ENCODE data around the gene ALKBH4.
"Not testable (repeated sequence)": the region's sequence is repeated elsewhere in the genome, so short reads cannot be mapped to it uniquely, and the experiment has no call there.

The ALKBH4 gene

GRCh38 chr7:102474116-102474515, 9.5 kb upstream of the ALKBH4 start:
- H2AFZ ChIP-seq (ENCODE audit: low read depth, low read length); ATAC-seq (ENCODE audit: insufficient read depth, low read depth); H3K4me2 ChIP-seq (ENCODE audit: insufficient read depth, low read length); H3K4me1 ChIP-seq (ENCODE audit: insufficient read depth, low read length); H4K20me1 ChIP-seq (ENCODE audit: insufficient read depth, low read length); H3K79me2 ChIP-seq (ENCODE audit: insufficient read depth, low read length); H3K27me3 ChIP-seq (ENCODE audit: insufficient read depth, low read length, poor library complexity); H3K4me3 ChIP-seq (ENCODE audit: low read depth in 1 of 2, low read length in 2 of 2); H3K9me3 ChIP-seq (ENCODE audit: insufficient read depth, low read length, severe bottlenecking); H3K27ac ChIP-seq (ENCODE audit: low read length); H3K9ac ChIP-seq (ENCODE audit: low read depth, low read length): not testable (repeated sequence)
- peaks cover 37% of the 10 kb centered on the region for H3K36me3 ChIP-seq (ENCODE audit: insufficient read depth, low read length)
- peak; percentile 2 for DNase-seq

GRCh38 chr7:102473271-102473991, 8.8 kb upstream of the ALKBH4 start:
- Histone ChIP-seq H3K9ac (ENCODE audit: low read depth, low read length) (no peak overlapping the region), H3K79me2 (ENCODE audit: insufficient read depth, low read length) (peaks cover 4% of the 10 kb centered on the region; the same call in 1 of the 2 replicates), H3K27me3 (ENCODE audit: insufficient read depth, low read length, poor library complexity) (no peaks in the 10 kb centered on the region), H4K20me1 (ENCODE audit: insufficient read depth, low read length) (peaks cover 9% of the 10 kb centered on the region; the same call in 1 of the 2 replicates), H3K9me3 (ENCODE audit: insufficient read depth, low read length, severe bottlenecking) (no peaks in the 10 kb centered on the region), H3K4me2 (ENCODE audit: insufficient read depth, low read length) (no peak overlapping the region), H3K4me3 (ENCODE audit: low read depth in 1 of 2, low read length in 2 of 2) (no peak overlapping the region), H2AFZ (ENCODE audit: low read depth, low read length) (no peak overlapping the region), H3K27ac (ENCODE audit: low read length) (no peak overlapping the region), H3K36me3 (ENCODE audit: insufficient read depth, low read length) (peaks cover 39% of the 10 kb centered on the region), H3K4me1 (ENCODE audit: insufficient read depth, low read length) (peaks cover 3% of the 10 kb centered on the region; the same call in 1 of the 2 replicates)
- ATAC-seq (ENCODE audit: insufficient read depth, low read depth) (no peak), DNase-seq (no peak)
- TF ChIP-seq EZH2 (IDR thresholded peaks at IDR 0.05; ENCODE audit: borderline replicate concordance, low read depth, low read length, severe bottlenecking), result no peak
- TF ChIP-seq, protein P1, sequence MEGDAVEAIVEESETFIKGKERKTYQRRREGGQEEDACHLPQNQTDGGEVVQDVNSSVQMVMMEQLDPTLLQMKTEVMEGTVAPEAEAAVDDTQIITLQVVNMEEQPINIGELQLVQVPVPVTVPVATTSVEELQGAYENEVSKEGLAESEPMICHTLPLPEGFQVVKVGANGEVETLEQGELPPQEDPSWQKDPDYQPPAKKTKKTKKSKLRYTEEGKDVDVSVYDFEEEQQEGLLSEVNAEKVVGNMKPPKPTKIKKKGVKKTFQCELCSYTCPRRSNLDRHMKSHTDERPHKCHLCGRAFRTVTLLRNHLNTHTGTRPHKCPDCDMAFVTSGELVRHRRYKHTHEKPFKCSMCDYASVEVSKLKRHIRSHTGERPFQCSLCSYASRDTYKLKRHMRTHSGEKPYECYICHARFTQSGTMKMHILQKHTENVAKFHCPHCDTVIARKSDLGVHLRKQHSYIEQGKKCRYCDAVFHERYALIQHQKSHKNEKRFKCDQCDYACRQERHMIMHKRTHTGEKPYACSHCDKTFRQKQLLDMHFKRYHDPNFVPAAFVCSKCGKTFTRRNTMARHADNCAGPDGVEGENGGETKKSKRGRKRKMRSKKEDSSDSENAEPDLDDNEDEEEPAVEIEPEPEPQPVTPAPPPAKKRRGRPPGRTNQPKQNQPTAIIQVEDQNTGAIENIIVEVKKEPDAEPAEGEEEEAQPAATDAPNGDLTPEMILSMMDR (IDR thresholded peaks at IDR 0.05; ENCODE audit: borderline replicate concordance, extremely low read depth, low read length, poor library complexity, severe bottlenecking), result no peak

GRCh38 chr7:102472126-102473041, 7.7 kb upstream of the ALKBH4 start:
- peaks cover 14% of the 10 kb centered on the region for H4K20me1 ChIP-seq (ENCODE audit: insufficient read depth, low read length)
- no peak overlapping the region for H3K27ac ChIP-seq (ENCODE audit: low read length)
- peak; percentile 20; the same call in 1 of the 3 replicates for ATAC-seq (ENCODE audit: insufficient read depth, low read depth)
- no peaks in the 10 kb centered on the region for H3K27me3 ChIP-seq (ENCODE audit: insufficient read depth, low read length, poor library complexity)
- TF ChIP-seq, protein P1 (IDR thresholded peaks at IDR 0.05; ENCODE audit: borderline replicate concordance, extremely low read depth, low read length, poor library complexity, severe bottlenecking), result no peak
- TF ChIP-seq EZH2 (IDR thresholded peaks at IDR 0.05; ENCODE audit: borderline replicate concordance, low read depth, low read length, severe bottlenecking), result no peak
- H3K9me3 ChIP-seq (ENCODE audit: insufficient read depth, low read length, severe bottlenecking), result no peaks in the 10 kb centered on the region
- H3K4me2 ChIP-seq (ENCODE audit: insufficient read depth, low read length), result no peak overlapping the region
- H3K9ac ChIP-seq (ENCODE audit: low read depth, low read length), result no peak overlapping the region
- no peaks in the 10 kb centered on the region for H3K4me1 ChIP-seq (ENCODE audit: insufficient read depth, low read length)
- H2AFZ ChIP-seq (ENCODE audit: low read depth, low read length), result no peak overlapping the region
- H3K36me3 ChIP-seq (ENCODE audit: insufficient read depth, low read length), result peaks cover 46% of the 10 kb centered on the region
- DNase-seq, result no peak
- H3K4me3 ChIP-seq (ENCODE audit: low read depth in 1 of 2, low read length in 2 of 2), result no peak overlapping the region
- H3K79me2 ChIP-seq (ENCODE audit: insufficient read depth, low read length), result no peaks in the 10 kb centered on the region

DNA sequence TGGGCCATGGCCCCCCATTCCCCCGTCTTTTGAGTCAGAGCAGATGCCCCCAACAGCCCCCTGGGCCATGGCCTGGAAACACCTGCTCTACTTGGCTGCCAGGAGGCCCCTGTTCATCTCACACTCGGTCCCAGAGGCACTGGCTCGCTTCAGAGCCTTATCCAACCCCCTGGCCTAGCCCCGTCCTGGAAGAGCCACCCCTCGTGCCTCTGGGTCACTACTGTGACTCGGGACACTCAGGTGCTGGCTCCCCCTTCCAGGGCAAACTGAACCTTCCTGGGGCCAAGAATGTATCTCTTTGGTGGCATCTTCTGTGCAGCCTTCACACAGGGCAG, 7.1 kb upstream of the ALKBH4 start:
- TF ChIP-seq, protein P1 (IDR thresholded peaks at IDR 0.05; ENCODE audit: borderline replicate concordance, extremely low read depth, low read length, poor library complexity, severe bottlenecking), result no peak
- no peak for TF ChIP-seq EZH2 (IDR thresholded peaks at IDR 0.05; ENCODE audit: borderline replicate concordance, low read depth, low read length, severe bottlenecking)
- H3K4me2 ChIP-seq (ENCODE audit: insufficient read depth, low read length), result no peak overlapping the region
- H3K27ac ChIP-seq (ENCODE audit: low read length), result no peak overlapping the region
- H3K79me2 ChIP-seq (ENCODE audit: insufficient read depth, low read length), result 0 out of 2 replicates have a peak, but pooled peaks cover 2% of the 10 kb centered on the region
- H3K27me3 ChIP-seq (ENCODE audit: insufficient read depth, low read length, poor library complexity), result no peaks in the 10 kb centered on the region
- H3K9me3 ChIP-seq (ENCODE audit: insufficient read depth, low read length, severe bottlenecking), result no peaks in the 10 kb centered on the region
- H3K4me1 ChIP-seq (ENCODE audit: insufficient read depth, low read length), result peaks cover 6% of the 10 kb centered on the region; the same call in 1 of the 2 replicates
- peaks cover 48% of the 10 kb centered on the region for H3K36me3 ChIP-seq (ENCODE audit: insufficient read depth, low read length)
- ATAC-seq (ENCODE audit: insufficient read depth, low read depth) (no peak), DNase-seq (no peak)
- H3K4me3 ChIP-seq (ENCODE audit: low read depth in 1 of 2, low read length in 2 of 2), result no peak overlapping the region
- H2AFZ ChIP-seq (ENCODE audit: low read depth, low read length), result no peak overlapping the region
- peaks cover 14% of the 10 kb centered on the region for H4K20me1 ChIP-seq (ENCODE audit: insufficient read depth, low read length)
- H3K9ac ChIP-seq (ENCODE audit: low read depth, low read length), result no peak overlapping the region

All from DND-41 (cell line).